ENCODE data around the gene PCNX2.
"Not testable (repeated sequence)": the region's sequence is repeated elsewhere in the genome, so short reads cannot be mapped to it uniquely, and the experiment has no call there.

Gene PCNX2

GRCh38 chr1:233040494-233040893 lies 255.0 kb downstream of the PCNX2 start:
- DNase-seq: no peak

- no peak for DNase-seq
Measured at GRCh38 chr1:233038581-233038980, 256.9 kb downstream of the PCNX2 start.

- DNase-seq: no peak
Measured at GRCh38 chr1:233037843-233038242, 257.7 kb downstream of the PCNX2 start.

- no peak for DNase-seq
Measured at GRCh38 chr1:233034836-233035235, 260.7 kb downstream of the PCNX2 start.

GRCh38 chr1:233033361-233033760 lies 262.2 kb downstream of the PCNX2 start:
- no peak for DNase-seq

- no peak for DNase-seq
Measured at GRCh38 chr1:233032916-233033315, 262.6 kb downstream of the PCNX2 start.

- no peak for DNase-seq
Measured at GRCh38 chr1:233031521-233031920, 264.0 kb downstream of the PCNX2 start.

- DNase-seq: no peak
Measured at GRCh38 chr1:233027046-233027445, 268.5 kb downstream of the PCNX2 start.

- no peak for DNase-seq
Measured at GRCh38 chr1:233025567-233025966, 270.0 kb downstream of the PCNX2 start.

GRCh38 chr1:233025157-233025556 lies 270.4 kb downstream of the PCNX2 start:
- DNase-seq: peak; percentile 31

GRCh38 chr1:233024199-233024598 lies 271.3 kb downstream of the PCNX2 start:
- no peak for DNase-seq

- DNase-seq: no peak
Measured at GRCh38 chr1:233022246-233022645, 273.3 kb downstream of the PCNX2 start.

- no peak for DNase-seq
Measured at GRCh38 chr1:233020426-233020825, 275.1 kb downstream of the PCNX2 start.

- no peak for DNase-seq
Measured at GRCh38 chr1:233019778-233020325, 275.7 kb downstream of the PCNX2 start.

- DNase-seq: no peak
Measured at GRCh38 chr1:233019083-233019482, 276.4 kb downstream of the PCNX2 start.

GRCh38 chr1:233016798-233017197 lies 278.7 kb downstream of the PCNX2 start:
- no peak for DNase-seq

- no peak for DNase-seq
Measured at GRCh38 chr1:233015965-233016364, 279.6 kb downstream of the PCNX2 start.

GRCh38 chr1:233012021-233012420 lies 283.5 kb downstream of the PCNX2 start:
- no peak for DNase-seq

- no peak for DNase-seq
Measured at GRCh38 chr1:233010146-233010545, 285.4 kb downstream of the PCNX2 start.

- DNase-seq: no peak
Measured at GRCh38 chr1:233006541-233006973, 289.0 kb downstream of the PCNX2 start.

GRCh38 chr1:233006108-233006507 lies 289.4 kb downstream of the PCNX2 start:
- no peak for DNase-seq

- DNase-seq: no peak
Measured at GRCh38 chr1:233005703-233006102, 289.8 kb downstream of the PCNX2 start.

GRCh38 chr1:233005156-233005555 lies 290.4 kb downstream of the PCNX2 start:
- no peak for DNase-seq

GRCh38 chr1:233004451-233004850 lies 291.1 kb downstream of the PCNX2 start:
- no peak for DNase-seq

GRCh38 chr1:233003638-233004037 lies 291.9 kb downstream of the PCNX2 start:
- not testable (repeated sequence) for DNase-seq

Data from femur (tissue), 1 donor.